Measurements from ENCODE around the gene TTLL9.

DNA sequence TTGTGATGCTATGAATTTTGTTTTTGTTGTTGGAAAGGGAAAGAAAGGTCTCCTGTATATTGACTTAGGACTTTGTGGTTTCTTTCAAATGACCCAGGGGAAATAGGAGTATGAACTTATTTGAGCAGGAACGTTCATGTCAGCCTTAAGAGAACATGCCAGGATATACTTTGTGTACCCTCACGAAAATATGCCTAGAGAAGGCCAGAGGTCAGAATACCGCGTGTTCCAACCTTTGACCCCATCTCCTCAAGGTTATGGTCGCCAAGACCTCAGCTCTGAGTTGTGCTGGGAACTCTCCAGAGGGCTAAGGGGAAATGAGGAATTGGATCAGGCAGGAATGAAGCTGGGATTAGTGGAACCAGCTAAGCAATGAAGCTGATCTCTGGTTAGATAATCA, 11.5 kb downstream of the TTLL9 start:
- TF ChIP-seq, protein P1, sequence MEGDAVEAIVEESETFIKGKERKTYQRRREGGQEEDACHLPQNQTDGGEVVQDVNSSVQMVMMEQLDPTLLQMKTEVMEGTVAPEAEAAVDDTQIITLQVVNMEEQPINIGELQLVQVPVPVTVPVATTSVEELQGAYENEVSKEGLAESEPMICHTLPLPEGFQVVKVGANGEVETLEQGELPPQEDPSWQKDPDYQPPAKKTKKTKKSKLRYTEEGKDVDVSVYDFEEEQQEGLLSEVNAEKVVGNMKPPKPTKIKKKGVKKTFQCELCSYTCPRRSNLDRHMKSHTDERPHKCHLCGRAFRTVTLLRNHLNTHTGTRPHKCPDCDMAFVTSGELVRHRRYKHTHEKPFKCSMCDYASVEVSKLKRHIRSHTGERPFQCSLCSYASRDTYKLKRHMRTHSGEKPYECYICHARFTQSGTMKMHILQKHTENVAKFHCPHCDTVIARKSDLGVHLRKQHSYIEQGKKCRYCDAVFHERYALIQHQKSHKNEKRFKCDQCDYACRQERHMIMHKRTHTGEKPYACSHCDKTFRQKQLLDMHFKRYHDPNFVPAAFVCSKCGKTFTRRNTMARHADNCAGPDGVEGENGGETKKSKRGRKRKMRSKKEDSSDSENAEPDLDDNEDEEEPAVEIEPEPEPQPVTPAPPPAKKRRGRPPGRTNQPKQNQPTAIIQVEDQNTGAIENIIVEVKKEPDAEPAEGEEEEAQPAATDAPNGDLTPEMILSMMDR (IDR thresholded peaks at IDR 0.05): no peak
- no peak for TF ChIP-seq POLR2A (IDR thresholded peaks at IDR 0.05)
